Measurements from ENCODE around the gene CD2. TPM values are rescaled to one million over a fixed set of nuclear protein-coding genes. Genes with fewer than 3 reads are reported as not detected.

Gene CD2
- total RNA-seq, 1 donor from 2014 or later: 11.4 TPM

DNA sequence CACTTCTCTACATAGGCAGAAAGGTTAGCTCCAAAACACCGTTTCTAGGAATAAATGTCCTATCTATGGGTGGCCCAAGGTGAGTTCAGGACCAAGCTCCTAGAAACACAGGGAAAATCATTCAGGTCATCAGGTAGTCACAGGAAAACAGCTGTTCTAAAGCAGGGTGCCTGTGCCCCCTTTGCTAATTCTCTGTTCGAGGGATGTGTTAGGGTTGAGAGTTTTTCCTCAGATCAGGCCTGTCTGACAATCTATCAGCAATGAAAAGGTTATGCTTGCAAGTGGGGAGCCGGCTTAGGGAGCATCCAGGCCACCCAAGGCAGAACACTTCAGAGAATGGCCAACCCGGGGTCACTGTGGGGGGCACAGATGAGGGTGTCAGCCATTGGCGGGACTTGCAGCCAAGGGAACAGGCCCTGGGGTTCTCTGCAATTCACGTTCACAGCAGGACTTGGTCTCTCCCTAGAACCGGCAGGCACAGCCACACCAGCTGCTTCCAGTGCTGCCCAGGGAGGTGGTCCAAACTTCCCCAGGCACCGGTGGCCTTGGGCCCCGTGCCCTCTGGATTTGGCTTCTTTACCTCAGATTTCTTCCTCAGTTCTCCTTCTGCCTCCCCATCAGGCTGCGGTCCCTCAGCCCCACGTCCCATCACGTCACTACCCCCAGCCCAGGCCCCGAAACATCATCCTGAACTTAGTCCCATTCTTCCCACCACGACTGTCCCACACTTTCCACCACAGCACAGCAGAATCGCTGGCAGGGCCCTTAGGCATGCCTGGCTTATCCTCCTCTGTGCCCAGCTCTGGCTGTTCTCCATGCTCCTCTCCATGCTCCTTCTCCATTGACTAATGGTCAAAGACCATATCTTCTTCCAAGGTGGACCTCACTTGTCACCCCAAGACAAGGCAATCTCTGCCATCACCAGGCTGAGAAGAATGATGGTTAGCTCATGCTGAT is 11.0 kb downstream of the CD2 start:
- Histone ChIP-seq H3K9me3 (no peaks in the 10 kb centered on the region), H3K27ac (no peak overlapping the region), H3K4me3 (no peak overlapping the region), H3K27me3 (no peaks in the 10 kb centered on the region), H3K4me1 (peaks cover 4% of the 10 kb centered on the region), H3K36me3 (no peaks in the 10 kb centered on the region)
- DNase-seq: no peak
- no peak for ATAC-seq
- TF ChIP-seq, protein P1, sequence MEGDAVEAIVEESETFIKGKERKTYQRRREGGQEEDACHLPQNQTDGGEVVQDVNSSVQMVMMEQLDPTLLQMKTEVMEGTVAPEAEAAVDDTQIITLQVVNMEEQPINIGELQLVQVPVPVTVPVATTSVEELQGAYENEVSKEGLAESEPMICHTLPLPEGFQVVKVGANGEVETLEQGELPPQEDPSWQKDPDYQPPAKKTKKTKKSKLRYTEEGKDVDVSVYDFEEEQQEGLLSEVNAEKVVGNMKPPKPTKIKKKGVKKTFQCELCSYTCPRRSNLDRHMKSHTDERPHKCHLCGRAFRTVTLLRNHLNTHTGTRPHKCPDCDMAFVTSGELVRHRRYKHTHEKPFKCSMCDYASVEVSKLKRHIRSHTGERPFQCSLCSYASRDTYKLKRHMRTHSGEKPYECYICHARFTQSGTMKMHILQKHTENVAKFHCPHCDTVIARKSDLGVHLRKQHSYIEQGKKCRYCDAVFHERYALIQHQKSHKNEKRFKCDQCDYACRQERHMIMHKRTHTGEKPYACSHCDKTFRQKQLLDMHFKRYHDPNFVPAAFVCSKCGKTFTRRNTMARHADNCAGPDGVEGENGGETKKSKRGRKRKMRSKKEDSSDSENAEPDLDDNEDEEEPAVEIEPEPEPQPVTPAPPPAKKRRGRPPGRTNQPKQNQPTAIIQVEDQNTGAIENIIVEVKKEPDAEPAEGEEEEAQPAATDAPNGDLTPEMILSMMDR (IDR thresholded peaks at IDR 0.05): no peak
- intact Hi-C loops (cut with DNase I): no loop called here

DNA sequence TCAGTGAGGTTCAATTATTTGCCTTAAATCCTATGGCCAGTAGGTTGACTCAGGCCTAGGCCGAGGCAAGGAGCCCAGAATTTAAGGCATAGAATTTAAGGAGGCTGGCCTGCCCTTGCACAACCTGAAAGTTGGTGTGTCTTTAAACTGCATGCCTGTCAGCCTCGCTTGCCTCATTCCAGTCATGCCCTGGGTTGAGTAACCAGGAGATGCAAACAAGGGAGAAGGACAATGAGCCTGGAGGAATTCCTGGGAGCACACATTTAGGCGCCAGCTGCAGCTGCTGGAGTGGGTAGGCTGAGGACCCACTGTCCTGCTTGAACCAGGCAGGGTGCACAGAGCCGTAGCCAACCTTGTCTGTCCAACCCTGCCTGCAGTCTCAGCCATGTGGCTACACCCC is 11.7 kb downstream of the CD2 start:
- DNase-seq: no peak
- no peak overlapping the region for H3K27ac ChIP-seq

DNA sequence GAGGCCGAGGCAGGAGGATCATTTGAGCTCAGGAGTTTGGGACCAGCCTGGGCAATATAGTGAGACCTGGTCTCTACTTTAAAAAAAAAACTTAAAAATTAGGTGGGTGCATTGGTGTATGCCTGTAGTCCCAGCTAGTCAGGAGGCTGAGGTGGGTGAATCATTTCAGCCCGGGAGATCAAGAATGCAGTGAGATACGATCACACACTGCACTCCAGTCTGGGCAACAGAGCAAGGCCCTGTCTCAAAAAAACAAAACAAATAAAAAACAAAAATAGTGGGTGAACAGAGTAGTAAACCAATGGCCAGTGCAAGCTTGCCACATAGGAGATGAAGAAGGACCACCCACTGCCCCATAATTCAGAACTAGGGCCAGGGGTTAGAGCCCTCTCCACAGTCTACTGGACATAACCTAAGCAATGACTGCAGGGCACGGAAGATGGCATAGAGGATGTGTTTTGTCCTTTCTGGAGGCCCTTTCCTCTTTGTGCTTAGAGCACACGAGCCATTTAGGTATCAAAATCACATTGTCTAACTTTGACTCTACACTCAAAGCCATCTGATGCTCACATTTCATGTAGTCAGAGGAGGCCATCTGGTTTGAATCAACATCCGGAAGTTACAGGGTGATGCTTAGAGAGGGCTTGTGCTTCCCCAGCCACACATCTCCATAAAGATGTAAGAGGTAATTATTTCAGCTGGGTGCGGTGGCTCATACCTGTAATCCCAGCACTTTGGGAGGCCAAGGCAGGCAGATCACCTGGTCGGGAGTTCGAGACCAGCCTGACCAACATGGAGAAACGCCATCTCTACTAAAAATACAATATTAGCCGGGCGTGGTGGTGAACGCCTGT is 12.6 kb downstream of the CD2 start:
- TF ChIP-seq, protein P1 (IDR thresholded peaks at IDR 0.05): no peak
- ATAC-seq (no peak), DNase-seq (no peak)
- Histone ChIP-seq H3K27ac (no peak overlapping the region), H3K27me3 (no peaks in the 10 kb centered on the region), H3K36me3 (no peaks in the 10 kb centered on the region), H3K4me3 (no peak overlapping the region), H3K4me1 (peaks cover 4% of the 10 kb centered on the region), H3K9me3 (no peaks in the 10 kb centered on the region)
- intact Hi-C loops (cut with DNase I): no loop called here

More for the DNA sequence above, 11.7 kb downstream of the CD2 start:
- H3K36me3 ChIP-seq: no peaks in the 10 kb centered on the region
- TF ChIP-seq, protein P1 (IDR thresholded peaks at IDR 0.05): no peak
- H3K4me3 ChIP-seq: no peak overlapping the region
- ATAC-seq: peak; percentile 53
- H3K9me3 ChIP-seq: no peaks in the 10 kb centered on the region
- H3K4me1 ChIP-seq: peaks cover 4% of the 10 kb centered on the region
- H3K27me3 ChIP-seq: no peaks in the 10 kb centered on the region
- intact Hi-C loops (cut with DNase I): no loop called here

DNA sequence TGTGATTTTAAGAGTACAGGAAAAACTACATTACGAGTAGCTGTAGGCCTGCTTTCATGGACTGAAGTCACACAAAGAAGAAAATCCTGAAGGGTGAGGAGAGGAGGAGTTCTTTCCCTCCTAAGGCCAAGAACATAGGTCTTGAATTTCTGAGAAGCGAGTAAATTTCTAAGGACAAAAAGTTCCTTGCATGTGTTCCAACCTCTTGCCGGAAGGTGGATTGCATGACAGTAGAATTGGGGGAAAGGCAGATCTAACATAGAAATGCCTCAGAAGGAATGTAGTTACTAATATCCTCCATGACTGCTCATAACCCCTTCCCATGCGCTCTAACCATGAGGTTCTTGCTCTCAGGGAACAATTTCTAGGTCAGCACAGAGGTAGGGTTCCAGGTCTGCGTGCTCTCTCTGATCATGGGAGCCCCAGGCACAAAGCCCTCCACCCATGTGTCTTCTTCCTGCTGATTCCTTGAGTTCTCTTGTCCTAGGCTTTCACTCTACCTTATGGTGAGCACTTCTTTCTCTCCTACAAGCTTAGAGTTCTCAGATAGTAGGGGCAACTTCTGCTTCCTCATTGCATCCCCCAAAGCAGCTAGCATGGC is 13.7 kb downstream of the CD2 start:
- intact Hi-C loops (cut with DNase I): no loop called here
- ATAC-seq: no peak
- Histone ChIP-seq H3K4me1 (peaks cover 4% of the 10 kb centered on the region), H3K4me3 (no peak overlapping the region), H3K9me3 (no peaks in the 10 kb centered on the region), H3K36me3 (no peaks in the 10 kb centered on the region), H3K27me3 (no peaks in the 10 kb centered on the region), H3K27ac (no peak overlapping the region)
- TF ChIP-seq, protein P1 (IDR thresholded peaks at IDR 0.05): no peak
- DNase-seq: no peak

DNA sequence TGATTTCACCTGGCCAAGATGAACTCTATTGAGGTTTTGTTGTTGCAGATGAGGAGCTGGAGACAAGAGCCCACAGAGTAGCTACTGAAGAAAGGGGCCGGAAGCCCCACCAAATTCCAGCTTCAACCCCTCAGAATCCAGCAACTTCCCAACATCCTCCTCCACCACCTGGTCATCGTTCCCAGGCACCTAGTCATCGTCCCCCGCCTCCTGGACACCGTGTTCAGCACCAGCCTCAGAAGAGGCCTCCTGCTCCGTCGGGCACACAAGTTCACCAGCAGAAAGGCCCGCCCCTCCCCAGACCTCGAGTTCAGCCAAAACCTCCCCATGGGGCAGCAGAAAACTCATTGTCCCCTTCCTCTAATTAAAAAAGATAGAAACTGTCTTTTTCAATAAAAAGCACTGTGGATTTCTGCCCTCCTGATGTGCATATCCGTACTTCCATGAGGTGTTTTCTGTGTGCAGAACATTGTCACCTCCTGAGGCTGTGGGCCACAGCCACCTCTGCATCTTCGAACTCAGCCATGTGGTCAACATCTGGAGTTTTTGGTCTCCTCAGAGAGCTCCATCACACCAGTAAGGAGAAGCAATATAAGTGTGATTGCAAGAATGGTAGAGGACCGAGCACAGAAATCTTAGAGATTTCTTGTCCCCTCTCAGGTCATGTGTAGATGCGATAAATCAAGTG is 14.3 kb downstream of the CD2 start:
- ATAC-seq (no peak), DNase-seq (no peak)
- peaks cover 4% of the 10 kb centered on the region for H3K4me1 ChIP-seq
- no peaks in the 10 kb centered on the region for H3K36me3 ChIP-seq
- H3K27me3 ChIP-seq: no peaks in the 10 kb centered on the region
- intact Hi-C loops (cut with DNase I): no loop called here
- H3K9me3 ChIP-seq: no peaks in the 10 kb centered on the region
- H3K4me3 ChIP-seq: no peak overlapping the region
- H3K27ac ChIP-seq: no peak overlapping the region
- TF ChIP-seq, protein P1 (IDR thresholded peaks at IDR 0.05): no peak
